Activated gamma-delta T cell treated with Interleukin-2 at 50 U/mL for 16 hours (primary cell): ENCODE data around the gene AGBL4.

Experiments used
- DNase-seq: peaks from one replicate; pipeline ENCODE4 v3.0.0-alpha.2; 2020

The AGBL4 gene

DNA sequence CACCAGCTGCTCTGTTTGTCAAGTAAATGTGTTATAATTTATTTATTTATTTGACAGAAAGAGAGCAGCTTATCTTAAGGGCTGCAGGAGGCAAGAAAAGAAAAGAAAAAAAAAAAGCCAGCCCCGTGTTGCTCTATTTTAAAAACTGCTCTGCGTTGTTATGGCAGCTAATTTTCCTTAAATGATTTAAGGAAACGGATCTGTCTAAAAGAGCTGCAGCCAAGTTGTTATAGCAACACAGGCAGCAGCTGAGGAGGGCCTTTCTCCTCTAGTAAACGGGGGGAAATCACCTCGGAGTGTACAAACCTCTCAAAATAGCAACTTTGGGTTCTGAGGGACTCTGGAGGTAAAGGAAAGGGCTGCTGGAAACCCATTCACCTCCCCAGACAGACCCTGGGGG, 1396.3 kb downstream of the AGBL4 start:
- no peak for DNase-seq

DNA sequence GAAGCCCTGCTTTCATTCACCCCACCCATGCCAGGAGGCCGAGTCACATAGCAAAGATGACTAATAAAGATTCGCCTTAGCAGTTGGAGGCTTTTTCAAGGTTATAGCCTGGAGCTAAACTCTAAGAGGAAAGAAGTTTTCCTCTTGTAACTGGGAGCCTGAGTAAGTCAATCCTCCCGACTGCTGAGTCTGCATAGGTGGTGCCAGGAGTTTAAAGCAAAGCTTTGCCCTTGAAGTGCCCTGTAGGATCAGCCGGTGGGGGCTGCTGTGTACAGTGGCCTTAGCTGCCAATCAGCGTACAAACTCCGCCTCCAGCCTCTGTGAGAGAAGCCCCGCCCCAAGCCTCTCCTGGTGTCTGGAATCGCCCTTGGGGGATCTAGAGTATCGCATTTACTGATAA, 1404.2 kb downstream of the AGBL4 start:
- no peak for DNase-seq

DNA sequence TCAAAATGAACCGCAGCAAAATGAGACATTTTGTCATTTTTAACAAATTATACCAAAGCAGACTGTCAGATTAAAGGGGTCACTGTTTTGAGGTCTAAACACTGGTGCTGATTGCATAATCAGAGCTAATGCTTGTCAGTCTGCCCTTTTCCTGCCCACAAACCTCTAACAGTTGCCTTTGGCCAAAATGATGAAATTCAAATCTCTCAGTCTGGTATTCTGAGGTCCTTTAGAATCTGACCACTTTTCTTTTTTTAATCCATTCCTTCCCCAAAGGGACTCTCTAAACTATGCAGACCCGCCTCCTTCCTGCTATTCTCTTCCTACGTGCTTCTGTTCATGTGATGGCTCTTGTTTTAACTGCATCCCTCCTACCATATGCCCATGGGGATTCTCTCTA, 1406.5 kb downstream of the AGBL4 start:
- DNase-seq = no peak

DNA sequence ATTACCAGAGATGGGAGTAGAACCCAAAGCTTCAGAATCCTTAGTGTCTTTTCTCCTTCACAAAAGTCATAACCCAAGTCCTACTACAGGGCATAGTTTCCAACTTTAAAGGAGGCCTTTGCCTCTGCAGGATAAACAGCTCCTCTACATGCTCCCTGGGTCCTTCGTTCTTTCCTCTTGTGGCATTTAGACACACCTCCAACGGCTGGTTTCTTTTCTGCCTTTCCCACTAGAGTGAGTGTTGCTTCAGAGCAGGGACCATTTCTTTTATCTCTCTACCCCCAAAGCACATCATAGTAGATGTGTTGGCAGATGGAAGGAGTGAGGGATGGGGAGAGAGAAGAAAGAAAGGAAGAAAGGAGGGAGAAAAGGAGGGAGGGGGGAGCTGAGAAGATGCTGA, 1407.0 kb downstream of the AGBL4 start:
- no peak for DNase-seq

DNA sequence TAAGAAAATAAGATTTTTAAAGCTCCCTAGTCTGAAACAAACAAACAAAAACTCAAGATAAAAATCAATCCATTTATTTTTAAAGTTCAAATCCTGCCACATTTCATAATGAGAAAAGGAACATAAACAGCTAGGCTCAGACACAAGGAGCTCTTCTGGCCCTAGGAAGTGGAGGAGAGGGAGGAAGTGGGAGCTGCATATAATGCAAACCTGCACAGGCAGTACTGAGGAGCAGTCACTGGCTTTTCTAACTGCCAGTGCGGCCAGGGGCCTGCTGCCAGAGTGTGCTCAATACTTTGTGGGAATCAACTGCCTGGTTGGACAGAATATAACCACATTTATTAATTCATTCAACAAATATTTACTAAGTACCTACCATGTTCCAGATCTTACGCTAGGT, 1411.9 kb downstream of the AGBL4 start:
- DNase-seq = no peak

DNA sequence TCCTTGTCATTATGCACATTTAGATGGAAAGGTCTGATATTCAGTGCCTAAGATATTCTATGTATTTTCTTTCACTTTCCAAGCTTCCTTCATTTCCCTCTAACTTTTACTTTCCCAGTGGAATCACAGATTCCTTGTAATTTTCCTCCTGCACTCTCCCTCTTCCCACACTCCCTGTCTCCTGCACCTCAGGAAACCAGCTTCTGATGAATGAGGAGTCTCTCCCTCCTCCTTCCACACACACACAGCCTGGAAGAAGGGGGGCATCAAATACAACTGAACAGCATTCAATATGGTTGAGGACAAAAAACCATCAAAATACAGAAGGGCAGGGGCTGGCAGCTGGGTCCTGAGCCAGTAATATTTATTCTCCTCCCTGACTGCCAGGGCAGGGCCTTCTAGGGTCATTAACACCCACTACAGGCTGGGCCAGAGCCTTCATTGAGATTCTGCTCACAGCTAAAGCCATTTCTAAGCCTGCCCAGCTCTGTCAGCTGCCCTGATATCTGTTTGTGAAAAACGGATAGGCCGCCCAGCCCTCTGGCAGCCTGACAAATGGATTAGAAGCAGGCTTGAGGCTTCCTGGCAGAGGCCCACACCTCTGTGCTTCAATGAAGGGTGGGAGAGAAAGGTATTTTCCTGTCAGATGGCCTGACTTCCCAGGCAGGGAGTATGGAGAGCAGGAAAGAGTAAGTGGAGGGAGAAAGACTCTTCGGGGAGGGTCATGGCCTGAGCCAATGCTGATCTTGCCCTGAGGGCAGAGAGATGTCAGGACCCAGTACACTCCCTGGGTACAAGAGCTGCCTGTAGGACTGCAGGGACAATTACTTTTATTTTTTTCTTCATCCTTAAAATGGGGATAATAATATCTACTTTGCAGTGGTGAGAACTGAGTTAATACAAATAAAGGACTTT, 1412.9 kb downstream of the AGBL4 start:
- no peak for DNase-seq

DNA sequence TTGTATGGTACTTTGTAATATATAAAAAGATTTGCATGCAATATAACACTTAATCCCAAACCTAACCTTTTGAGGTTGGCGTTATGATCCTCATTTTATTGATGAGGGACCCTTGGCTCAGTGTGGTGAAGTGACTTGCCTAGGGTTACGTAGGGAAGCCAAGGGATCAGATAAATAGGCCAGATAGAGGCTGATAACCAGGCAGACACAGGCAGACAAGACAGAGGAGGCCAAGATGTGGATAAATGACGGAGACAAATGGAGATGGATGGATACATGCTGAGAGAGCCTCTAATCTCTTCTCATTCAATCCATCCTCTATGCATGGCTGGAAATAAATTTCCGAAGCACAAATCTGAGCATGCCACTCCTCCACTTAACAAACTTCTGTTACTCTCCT, 1414.9 kb downstream of the AGBL4 start:
- no peak for DNase-seq

DNA sequence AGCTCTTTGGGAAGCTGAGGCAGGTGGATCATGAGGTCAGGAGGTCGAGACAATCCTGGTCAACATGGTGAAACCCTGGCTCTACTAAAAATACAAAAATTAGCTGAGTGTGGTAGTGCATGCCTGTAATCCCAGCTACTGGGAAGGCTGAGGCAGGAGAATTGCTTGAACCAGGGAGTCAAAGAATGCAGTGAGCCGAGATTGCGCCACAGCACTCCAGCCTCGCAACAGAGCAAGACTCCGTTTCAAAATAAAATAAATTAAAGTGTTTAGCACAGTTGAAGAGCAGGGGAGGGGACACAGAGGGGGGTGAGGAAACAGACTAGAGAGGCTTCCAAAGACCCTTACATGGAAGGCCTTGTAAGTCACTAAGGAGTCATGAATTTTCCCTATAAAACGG, 1420.5 kb downstream of the AGBL4 start:
- DNase-seq = no peak

DNA sequence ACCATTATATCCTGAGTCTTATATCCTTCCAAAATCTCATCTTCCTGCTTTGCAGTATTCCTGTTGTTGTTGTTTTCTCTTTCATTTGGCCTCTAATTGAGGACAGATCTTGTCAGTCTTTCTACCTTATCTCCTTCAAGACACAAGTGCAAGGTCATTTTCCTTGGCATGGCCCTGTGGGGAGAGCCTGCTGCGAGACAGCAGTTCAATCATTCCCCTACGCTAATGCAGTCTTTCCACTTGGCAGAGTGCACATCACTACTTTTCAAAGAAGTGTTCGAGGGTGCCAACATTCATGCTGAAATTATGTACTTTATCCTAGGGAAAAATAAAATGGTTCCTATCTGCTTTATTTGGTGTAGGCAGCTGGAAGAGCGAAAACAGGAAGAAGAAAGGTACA, 1421.4 kb downstream of the AGBL4 start:
- no peak for DNase-seq

DNA sequence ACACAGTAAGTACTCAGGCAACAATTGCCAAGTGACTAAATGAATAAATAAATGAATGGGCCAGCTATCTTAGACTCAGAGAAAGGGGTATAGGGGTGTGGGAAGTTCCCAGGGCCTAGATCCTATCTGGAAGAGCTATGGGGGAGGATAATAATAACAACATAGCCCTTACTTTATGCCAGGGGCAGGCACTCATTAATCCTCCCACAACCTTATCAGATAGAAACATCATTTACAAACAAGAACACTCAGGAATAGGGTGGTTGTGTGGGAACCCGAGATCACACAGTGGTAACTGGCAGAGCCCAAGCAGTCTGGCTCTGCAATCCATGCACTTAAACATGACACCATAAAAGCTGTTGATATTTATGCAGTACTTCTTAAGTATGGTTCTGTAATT, 1423.6 kb downstream of the AGBL4 start:
- no peak for DNase-seq

DNA sequence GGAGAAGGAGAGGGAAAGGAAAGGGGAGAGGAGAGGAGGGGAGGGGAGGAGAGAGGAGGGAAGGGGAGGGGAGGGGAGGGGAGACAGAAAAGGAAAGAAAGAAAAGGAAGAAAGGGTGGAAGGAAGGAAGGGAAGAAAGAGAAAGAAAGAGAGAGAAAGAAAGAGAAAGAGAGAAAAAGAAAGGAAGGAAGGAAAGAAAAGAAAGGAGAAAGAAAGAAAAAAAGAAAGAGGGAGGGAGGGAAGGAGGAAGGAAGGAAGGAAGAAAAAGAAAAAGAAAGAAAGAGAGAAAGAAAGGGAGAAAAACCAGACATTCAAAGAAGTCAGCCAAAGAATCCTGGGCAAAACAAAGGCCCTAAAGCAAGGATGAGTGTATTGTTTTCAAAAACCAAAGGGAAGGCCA, 1426.1 kb downstream of the AGBL4 start:
- DNase-seq = no peak

DNA sequence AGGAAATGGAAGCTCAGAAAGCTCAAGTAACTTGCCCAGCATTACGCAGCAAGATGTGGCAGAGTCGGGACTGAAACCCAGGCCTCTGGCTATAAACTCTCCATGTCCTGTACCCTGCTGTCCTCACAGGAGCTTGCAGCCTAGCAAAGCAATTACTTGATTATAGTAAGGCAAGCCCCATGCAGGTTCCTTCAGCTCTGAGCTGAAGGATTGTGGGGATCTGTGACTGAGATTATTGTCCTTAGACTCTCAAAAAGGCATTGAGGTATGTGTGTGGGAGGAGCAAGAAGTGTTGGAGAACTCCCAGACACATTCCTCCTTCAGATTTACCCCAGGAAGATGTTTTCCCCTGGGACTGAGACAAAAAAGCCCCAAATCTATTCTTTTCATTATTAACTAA, 1427.7 kb downstream of the AGBL4 start:
- DNase-seq = no peak

DNA sequence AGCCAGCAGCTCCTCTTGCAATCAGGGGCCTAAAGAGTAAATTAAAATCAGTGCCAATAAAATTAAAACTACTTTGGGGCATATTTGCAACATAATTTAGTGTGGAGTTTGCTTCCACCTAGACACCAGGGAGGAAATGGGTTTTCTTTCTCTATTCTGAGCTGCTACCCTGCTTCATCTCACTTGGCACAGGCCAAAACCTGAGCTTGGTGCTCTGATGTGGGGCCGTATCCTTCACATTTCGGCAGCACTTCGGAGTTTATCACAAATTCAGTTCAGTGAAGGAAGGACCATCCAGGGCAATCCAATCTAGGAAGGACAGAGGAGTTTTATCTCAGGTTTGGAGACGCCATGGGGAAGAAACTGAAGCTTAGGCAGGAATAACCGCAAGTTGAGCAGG, 1428.1 kb downstream of the AGBL4 start:
- no peak for DNase-seq

DNA sequence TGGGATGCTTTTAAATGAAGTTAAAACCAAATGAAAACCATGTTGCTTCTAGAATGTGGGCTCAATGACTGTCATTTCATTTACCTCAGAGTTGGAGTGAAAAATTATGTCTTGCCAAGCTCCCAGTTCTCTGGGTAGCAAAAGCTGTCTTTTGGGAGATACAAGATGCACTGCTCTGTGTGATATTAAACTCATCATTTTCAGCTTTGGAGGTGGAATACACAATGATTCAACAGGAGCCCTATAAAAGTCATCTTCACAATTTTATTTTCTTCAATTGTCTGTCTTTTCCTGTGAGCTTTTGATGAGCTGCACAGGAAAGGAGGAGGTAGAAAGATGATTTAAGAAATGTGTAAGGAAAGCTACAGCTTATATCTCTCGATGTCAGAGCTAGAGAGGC, 1431.4 kb downstream of the AGBL4 start:
- DNase-seq = no peak

DNA sequence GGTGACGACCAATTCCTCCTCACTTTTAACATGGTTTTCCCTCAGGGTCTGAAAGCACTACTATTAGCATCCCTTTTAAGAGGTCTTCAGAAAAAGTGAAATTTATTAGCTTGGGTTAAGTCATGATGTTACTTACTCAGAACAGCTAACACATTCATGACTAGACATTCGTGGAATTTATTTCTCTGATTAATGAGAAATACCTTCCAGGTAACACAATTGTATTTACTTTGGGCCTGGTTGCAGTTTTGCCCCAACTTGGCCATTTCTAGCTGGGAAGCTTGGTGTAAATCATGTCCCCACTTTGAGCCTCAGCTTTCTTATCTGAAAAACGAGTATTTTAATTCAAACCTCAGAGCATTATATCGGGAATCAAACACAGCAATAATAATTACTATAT, 1432.6 kb downstream of the AGBL4 start:
- DNase-seq = no peak

DNA sequence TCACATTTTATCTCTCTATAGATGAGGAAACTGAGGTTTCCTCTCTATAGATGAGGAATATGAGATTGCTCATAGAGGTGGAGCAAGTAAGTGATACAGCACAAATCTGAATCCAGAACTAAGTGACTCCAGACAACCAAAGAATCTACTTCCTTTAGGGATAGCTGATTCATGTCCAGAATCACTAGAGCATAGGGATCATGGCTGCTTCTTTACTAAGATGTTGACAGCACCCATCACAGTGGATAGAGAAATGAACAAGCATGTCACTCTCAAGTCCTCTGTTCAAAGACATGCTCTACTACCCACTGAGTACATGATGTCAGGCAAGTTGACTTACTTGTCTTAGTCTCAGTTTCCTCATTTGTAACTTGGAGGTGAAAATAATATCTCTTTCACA, 1435.7 kb downstream of the AGBL4 start:
- DNase-seq = no peak

DNA sequence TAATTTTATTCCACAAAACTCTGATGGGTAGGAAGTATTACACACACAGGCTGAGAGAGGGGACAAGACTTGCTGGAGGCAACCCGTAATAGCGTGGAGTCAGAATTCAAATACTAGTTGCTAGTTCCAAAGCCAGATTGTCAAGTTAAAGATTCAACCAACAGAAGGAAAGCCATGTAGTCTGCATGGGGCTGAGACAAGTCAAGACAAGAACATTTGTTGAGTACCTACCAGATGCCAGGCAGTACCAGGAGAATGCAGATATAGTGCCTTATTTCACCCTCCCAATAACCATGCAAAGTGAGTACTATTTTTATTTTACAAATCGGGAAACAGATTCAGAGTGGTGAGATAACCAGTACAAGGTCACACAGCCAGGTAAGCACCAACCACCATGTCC, 1441.3 kb downstream of the AGBL4 start:
- DNase-seq = no peak

DNA sequence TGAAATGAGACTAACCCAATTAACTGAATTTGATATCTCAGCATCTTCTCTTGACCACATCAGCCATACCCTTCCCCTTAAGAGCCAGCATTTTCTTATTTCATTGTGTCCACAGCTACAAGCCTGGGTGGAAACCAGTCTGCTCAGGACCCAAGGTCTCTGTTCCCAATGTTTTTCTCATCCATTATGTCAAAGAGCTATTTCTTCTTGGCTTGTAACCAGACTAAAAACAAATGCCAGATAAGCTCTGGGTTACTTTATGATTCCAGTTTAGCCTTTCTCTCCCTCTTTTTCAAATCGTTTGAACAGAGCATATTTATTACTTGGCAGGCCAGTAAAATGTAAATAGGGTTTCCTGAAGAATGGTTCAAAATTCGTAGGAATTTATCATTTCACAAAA, 1442.5 kb downstream of the AGBL4 start:
- DNase-seq = no peak

DNA sequence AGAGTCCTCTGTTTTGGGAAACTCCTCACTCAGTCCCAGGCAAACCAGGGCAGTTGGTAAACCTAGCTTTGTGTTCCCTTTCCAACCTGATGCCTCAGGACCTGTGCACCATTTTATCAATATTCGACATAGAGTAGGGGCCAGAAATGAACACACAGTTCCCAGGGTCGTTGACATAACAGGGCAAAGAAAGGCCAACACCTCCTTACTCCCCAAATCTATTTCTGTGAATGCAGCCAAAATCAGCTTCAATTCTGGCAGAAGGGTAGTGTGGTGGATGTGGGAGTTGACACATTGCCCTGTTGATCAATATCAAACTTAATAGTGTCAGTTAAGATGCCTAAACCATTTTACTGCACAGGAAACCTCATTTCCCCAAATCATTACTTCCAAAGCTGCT, 1447.2 kb downstream of the AGBL4 start:
- DNase-seq = no peak

DNA sequence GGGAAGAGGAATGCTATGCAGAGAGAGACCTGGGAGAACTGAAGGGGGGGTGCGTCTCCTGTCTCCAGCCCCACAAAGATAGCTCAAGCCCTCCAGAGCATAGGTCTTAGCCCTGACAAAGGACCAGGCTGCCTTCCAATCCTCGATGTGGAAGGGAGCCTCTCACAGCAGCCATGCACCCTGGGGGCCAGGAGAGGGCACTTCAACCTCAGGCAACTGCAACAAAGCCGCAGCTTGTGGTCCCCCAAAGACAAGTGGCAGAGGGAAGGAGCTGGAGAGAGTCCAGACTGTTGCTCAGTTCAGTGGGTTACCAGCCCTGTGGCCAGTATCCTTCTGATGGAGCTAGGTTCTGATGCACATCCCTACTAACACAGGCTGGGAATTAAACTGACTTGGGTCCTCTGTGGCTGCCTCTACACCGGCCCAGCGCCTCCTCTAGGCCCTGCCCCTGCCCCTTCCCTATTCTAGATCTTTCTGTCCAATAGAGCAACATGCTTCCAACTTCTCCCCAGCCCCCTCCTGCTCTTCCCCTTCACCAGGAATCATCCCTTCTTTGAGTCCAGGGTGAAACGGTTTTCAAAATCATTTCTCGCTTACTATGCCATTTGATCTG, 1451.0 kb downstream of the AGBL4 start:
- no peak for DNase-seq

DNA sequence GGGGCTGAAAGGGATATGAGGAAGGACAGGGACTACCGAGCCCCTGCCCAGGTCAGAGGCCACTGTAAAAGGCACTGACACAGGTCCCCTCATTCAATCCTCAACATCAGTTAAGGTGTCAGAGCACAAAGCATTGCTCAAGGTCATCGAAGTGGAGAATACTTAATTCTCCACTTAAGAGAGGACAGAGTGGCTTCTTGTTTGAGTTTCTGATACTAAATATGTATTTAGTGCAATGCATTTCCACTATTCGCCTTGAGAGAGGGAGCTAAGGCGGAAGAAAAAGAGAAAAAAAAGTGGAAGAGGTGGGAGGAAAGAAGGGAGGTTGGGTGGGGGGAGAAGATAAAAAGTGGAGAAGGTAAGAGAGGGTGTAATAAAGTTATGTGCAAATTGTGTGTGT, 1451.6 kb downstream of the AGBL4 start:
- DNase-seq = no peak

DNA sequence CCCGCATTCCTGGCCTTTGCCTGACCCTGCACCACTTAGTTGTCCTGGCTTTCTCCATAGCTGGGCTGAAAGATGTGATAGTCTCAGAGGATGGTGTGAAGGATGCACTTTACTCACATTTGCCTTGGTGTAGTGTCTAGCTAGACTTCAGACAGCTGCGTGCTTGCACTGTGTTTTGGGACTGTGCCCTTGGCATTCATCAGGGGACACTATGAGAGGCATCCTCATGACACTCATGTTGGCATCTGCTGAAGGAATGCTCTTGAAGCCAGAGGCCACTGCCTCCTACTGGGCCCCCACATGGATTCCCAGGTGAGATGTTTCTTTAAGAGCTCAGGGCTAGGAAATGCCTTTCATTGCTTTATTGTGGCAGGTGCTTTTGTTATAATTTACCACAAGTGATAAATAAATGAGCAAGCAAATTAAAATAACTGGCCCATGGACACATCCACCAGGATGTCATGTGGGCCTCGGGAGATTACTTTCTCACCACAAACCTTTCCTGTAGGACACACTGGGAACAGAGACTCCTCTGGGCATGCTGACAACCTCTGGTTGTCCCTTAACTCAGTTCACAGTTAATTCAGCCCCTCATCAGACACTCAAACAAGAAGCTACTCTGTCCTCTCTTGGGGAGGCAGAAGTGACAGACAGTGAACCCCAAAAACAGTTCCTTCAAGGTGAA, 1452.3 kb downstream of the AGBL4 start:
- no peak for DNase-seq

DNA sequence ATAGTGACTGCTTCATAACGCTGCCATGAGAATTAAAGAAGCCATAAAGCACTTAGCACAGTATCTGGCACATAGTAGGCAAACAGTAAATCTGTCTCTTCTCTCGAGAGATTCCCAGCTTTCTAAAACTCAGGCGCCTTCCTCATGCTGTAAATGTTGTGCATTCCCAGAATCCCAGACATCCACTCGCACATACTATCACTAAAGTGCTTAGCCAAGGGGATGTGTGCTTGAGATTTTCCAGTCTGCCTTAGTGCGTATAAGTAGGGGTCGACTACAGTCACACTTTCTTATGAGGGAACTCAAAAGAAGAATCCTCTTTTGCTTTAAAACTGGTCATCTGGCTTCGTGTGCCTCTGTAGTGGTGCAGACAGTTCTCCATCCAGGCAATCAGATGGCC, 1453.2 kb downstream of the AGBL4 start:
- DNase-seq = no peak

DNA sequence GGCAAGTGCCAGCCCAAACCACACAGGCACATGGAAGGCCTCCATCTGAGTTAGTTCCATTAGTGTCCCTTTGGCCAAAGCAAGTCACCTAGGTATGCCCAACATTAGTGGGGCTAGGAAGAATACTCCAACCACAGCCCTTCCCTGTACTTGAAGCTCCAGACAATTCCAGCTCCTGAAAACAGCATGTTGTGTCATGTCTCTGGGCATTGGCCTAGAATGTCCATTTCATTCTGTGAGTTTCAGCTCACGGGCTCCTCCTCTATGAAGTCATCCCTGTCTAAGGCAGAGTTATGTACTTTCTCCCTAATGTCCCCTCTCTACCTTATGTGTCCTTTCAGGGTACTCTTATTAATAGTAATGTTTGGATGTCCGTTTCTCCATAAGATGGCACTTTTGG, 1455.3 kb downstream of the AGBL4 start:
- no peak for DNase-seq
